Eye (tissue), 1 donor: ENCODE measurements around the gene JUND.

ENCODE experiments used
- DNase-seq: peaks from one replicate; pipeline ENCODE4 v3.0.0-alpha.2; 2015

JUND gene

GRCh38 chr19:18289471-18290301 is 8.3 kb upstream of the JUND start:
- DNase-seq: peak; percentile 22

GRCh38 chr19:18287836-18288772 is 6.7 kb upstream of the JUND start:
- peak; percentile 75 for DNase-seq

DNA sequence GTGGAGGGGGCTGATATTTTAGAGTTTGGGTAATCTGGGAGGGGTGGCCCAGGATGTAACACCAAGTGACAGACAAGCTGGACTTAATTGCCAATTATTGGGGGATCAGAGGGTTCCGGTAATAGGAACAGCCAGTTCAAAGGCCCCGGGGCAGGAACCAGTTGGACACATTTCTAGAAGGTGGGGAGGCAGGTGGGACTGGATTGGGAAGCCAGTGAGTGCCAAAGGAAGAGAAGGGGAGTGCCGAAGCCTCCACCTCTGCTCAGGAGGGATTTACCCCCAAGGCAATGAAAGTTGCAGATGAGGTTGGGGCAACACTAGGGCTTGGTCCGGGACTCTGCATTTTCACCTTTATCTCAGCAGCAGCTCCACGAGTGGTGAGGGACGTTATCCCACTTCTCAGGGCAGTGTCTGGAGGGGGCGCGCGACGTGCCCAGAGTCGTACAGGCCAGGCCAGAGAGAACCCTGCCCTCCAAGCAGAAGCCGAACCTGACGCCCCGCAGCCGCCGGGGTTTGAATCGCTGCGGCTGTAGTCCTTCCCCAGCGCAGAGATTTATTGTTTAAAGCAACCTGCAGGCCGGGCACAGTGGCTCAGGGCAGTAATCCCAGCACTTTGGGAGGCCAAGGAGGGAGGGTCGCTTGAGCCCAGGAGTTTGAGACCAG is 5.7 kb upstream of the JUND start:
- peak; percentile 35 for DNase-seq

- DNase-seq: no peak
Observed at GRCh38 chr19:18284712-18285360, 3.4 kb upstream of the JUND start.

GRCh38 chr19:18283338-18283737 is 1.9 kb upstream of the JUND start:
- DNase-seq: no peak

DNA sequence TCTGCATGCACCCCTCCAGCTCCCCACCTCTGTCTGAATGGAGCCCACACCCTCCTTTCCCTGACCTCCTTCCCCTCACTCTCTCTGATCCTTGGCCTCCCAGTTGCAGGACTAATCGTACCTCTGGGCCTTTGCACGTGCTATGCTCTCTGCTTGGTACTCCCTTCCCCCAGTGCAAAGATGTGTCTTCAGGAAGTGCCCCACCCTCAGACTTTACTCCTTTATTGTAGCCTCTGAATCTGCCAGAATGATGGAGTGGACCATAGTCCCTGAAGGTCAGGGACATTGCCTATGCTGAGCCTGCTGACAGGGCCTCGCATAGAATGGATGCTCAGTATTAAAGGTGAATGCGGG is 1.3 kb upstream of the JUND start:
- no peak for DNase-seq

DNA sequence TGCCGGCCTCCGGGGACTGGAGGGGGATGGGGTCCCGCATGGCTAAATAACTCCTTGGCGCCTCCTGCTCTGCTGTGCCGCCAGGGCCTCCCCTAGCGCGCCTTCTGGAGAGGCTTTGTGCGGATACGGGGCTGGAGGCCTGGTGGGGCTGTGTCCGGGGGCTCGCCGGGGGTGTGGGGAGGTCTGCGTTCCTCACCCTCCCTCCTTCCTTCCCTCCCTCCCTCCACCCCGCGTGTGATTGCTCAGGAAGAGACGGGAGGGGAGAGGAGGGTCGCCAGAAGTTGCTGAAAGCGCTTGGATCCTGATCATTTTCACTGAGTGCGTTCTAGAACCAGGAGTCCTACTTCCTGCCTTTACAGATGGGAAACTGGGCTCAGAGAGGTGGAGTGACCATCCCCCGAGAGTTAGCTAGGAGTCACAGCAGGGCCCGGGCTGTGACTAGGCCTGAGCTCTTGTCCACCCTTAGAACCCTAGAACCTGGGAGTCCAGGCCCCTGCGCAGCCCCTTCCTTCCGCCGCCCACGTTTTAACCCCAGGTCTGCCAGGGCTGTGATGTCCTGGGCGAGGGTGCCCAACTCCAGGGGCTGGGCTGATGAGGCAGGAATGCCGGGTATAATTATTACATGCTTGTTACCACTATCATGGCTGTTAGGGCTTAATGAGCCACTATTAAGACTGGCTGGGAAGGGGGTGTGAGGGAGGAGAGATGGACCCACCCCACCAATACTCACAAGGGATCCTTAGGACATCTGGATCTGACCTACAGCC is 782 bp upstream of the JUND start:
- DNase-seq: peak; percentile 95

DNA sequence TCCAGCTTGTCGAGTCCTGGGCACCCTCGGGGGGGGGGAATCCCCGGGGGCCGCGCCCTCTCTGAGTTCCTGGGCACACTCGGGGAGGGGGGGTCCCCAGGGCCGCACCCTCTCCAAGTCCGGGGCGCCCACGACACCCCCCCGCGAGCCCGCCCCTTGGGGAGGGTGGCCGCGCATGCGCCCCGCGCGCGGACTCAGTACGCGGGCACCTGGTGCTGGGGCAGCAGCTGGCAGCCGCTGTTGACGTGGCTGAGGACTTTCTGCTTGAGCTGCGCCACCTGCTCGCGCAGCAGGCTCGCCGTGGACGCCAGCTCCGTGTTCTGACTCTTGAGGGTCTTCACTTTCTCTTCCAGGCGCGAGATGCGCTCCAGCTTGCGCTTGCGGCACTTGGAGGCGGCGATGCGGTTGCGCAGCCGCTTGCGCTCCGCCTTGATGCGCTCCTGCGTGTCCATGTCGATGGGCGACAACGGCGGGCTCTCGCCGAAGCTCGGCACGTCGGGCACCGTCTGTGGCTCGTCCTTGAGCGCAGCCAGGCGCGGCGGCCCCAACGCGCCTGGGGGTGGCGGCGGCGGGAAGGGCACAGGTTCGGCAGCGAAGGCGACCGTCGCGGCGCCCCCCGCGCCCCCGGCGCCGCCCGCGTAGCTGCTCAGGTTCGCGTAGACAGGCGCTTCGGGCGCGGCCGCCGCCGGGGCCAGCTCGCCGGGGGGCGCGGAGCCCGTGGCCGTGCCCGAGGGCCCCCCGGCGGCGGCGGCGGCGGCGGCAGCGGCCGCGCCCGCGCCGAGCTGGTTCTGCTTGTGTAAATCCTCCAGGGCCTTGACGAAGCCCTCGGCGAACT is 958 bp downstream of the JUND start:
- DNase-seq: peak; percentile 93

- DNase-seq: peak; percentile 98
Observed at GRCh38 chr19:18279516-18280246, 1.7 kb downstream of the JUND start.

- DNase-seq: no peak
Observed at GRCh38 chr19:18279266-18279515, 2.2 kb downstream of the JUND start.

GRCh38 chr19:18278521-18279265 is 2.7 kb downstream of the JUND start:
- peak; percentile 77 for DNase-seq

DNA sequence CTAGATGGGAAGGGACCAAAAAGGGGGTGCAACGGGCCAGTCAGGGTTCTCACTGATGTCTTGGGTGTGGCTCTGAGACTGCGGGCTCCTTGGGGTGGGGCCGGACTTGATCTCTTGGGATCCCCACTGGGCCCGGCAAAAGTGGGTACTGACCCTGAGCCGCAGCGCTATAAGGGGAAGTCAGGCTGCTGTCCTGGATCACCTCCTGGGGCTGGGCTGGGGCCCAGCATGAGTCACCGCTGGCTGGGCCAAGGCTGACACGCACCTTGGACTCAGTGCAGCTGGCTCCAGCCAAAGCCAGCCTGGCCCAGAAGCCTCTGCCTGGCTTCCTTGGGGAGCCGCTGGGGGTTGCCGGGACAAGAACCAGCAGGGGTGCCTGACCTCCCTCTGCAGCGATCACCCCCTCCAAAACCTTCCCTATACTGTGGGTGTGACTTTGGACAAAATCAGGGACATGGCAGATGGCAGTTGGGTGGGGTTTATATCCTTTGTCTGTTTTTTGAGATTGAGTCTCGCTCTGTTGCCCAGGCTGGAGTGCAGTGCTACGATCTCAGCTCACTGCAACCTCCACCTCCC is 6.6 kb downstream of the JUND start:
- no peak for DNase-seq

GRCh38 chr19:18274219-18274780 is 7.1 kb downstream of the JUND start, which contains the start of gene IQCN:
TSS of gene IQCN (minus strand) at chr19:18274452. CDS start at chr19:18269478, 4,974 bp downstream.
- DNase-seq: peak; percentile 54

- DNase-seq: peak; percentile 30
Observed at GRCh38 chr19:18273561-18274218, 7.7 kb downstream of the JUND start.

GRCh38 chr19:18271433-18271841 is 10.0 kb downstream of the JUND start:
- peak; percentile 26 for DNase-seq

DNA sequence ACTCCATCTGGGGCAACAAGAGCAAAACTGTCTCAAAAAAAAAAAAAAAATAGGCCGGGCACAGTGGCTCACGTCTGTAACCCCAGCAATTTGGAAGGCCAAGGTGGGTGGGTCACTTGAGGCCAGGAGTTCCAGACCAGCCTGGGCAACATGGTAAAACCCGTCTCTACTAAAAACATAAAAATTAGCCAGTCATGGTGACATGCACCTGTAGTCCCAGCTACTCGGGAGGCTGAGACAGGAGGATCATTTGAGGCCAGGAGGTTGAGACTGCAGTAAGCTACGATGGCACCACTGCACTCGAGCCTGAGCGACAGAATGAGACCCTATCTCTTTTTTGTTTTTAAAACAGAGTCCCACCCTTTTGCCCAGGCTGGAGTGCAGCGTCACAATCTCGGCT is 11.1 kb downstream of the JUND start:
- no peak for DNase-seq

DNA sequence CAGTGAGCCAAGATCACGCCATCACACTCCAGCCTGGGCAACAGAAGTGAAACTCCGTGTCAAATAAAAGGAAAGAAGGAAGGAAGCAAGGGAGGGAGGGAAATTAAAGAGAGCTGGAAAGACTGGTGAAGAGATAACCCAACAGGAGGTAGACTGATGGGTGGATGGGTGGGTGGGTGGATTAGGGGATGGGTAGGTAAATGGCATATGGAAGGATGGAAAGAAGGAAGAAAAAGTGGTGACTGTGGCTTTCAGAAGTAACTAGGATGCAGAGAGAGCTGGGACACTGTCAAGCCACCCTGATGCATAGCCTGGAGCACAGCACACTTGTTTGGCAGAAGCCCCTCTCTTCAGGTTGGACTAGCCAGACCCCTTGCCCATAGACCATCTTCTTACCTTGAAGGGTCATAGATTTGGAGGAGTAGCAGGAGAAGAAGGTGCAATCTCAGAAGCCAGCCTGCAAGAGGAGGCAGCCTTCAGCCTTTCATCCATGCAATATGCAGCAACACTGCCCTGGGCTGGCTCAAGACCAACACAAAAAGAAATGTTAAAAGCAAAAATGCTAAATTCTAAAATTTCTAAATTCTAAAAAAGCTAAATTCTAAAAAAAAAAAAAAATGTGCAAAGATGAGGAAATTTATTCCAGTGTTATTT is 12.2 kb downstream of the JUND start:
- no peak for DNase-seq
